Neuronal stem cell (in vitro differentiated cells): ENCODE measurements around the gene AGBL4.

Source experiments
- DNase-seq: peaks from one replicate; pipeline ENCODE4 v3.0.0-alpha.2; 2013; ENCODE audit warnings: low spot score
- H2AFZ ChIP-seq: one replicate; pipeline ENCODE4 v1.6.1; 2013; ENCODE audit warnings: mild to moderate bottlenecking, low read length, inconsistent platforms
- H2AK5ac ChIP-seq: 2 replicates; pipeline ENCODE4 v1.6.1; 2013; ENCODE audit warnings: low read depth, mild to moderate bottlenecking, inconsistent platforms, low read length, moderate library complexity, mixed read lengths
- H2BK120ac ChIP-seq: 2 replicates; pipeline ENCODE4 v1.6.1; 2013; ENCODE audit warnings: low read depth, mild to moderate bottlenecking, inconsistent platforms, low read length, moderate library complexity, mixed read lengths
- H2BK12ac ChIP-seq: one replicate; pipeline ENCODE4 v1.6.1; 2013; ENCODE audit warnings: low read length, inconsistent platforms
- H2BK15ac ChIP-seq: 2 replicates; pipeline ENCODE4 v1.6.1; 2013; ENCODE audit warnings: mild to moderate bottlenecking, low read length, inconsistent platforms, mixed read lengths
- H2BK5ac ChIP-seq: one replicate; pipeline ENCODE4 v1.6.1; 2013; ENCODE audit warnings: inconsistent platforms, mild to moderate bottlenecking, low read length, moderate library complexity
- H3K14ac ChIP-seq: one replicate; pipeline ENCODE4 v1.6.1; 2013; ENCODE audit warnings: low read length, inconsistent platforms
- H3K18ac ChIP-seq: 2 replicates; pipeline ENCODE4 v1.6.1; 2013; ENCODE audit warnings: low read length, inconsistent platforms
- H3K23ac ChIP-seq: 2 replicates; pipeline ENCODE4 v1.6.1; 2013; ENCODE audit warnings: low read depth, mild to moderate bottlenecking, mixed read lengths, low read length, inconsistent platforms; ENCODE audit not compliant: poor library complexity
- H3K27ac ChIP-seq: replicated peaks from 3 replicates; pipeline ENCODE4 v1.5.1; 2013; ENCODE audit warnings: low read length, inconsistent platforms
- H3K27me3 ChIP-seq, 3 experiments: 2 replicates each; pipeline ENCODE4 v1.6.1; 2013; ENCODE audit warnings: low read length in 3 of 3, mild to moderate bottlenecking in 2 of 3, inconsistent platforms in 1 of 3, low read depth in 1 of 3, mixed read lengths in 1 of 3, moderate library complexity in 1 of 3; ENCODE audit not compliant: control insufficient read depth in 3 of 3, insufficient read depth in 3 of 3
- H3K36me3 ChIP-seq, 2 donors: replicated peaks in 1 of 2; 2 replicates each; pipeline ENCODE4 v1.6.1; 2013; ENCODE audit warnings: low read length in 2 of 2; ENCODE audit not compliant: control insufficient read depth in 2 of 2, insufficient read depth in 2 of 2
- H3K4ac ChIP-seq: 2 replicates; pipeline ENCODE4 v1.6.1; 2013; ENCODE audit warnings: inconsistent platforms, mild to moderate bottlenecking, low read length, moderate library complexity
- H3K4me1 ChIP-seq, 2 donors: 1 replicate in 1 of 2; 2 replicates in 1 of 2; pipeline ENCODE4 v1.6.1; 2013; ENCODE audit warnings: low read length in 2 of 2, low read depth in 1 of 2; ENCODE audit not compliant: control insufficient read depth in 2 of 2, insufficient read depth in 1 of 2
- H3K4me2 ChIP-seq: one replicate; pipeline ENCODE4 v1.6.1; 2013; ENCODE audit warnings: mild to moderate bottlenecking, low read length, inconsistent platforms; ENCODE audit not compliant: insufficient read depth, poor library complexity, severe bottlenecking
- H3K4me3 ChIP-seq, 2 donors: 2 replicates each; pipeline ENCODE4 v1.5.1; 2013; ENCODE audit warnings: low read length in 2 of 2, mild to moderate bottlenecking in 2 of 2, inconsistent platforms in 1 of 2, moderate library complexity in 1 of 2
- H3K79me1 ChIP-seq: one replicate; pipeline ENCODE4 v1.6.1; 2013; ENCODE audit warnings: low read depth, mild to moderate bottlenecking, inconsistent platforms, low read length, moderate library complexity
- H3K9ac ChIP-seq: one replicate; pipeline ENCODE4 v1.6.1; 2013; ENCODE audit warnings: mild to moderate bottlenecking, low read depth, low read length, inconsistent platforms; ENCODE audit not compliant: poor library complexity
- H3K9me3 ChIP-seq, 2 donors: replicated peaks in 1 of 2; 2 replicates each; pipeline versions ENCODE3 to v1.6.1; 2013; ENCODE audit warnings: low read length in 2 of 2, mild to moderate bottlenecking in 2 of 2, inconsistent platforms in 1 of 2, low read depth in 1 of 2, mixed read lengths in 1 of 2, moderate library complexity in 1 of 2; ENCODE audit not compliant: control insufficient read depth in 2 of 2, insufficient read depth in 1 of 2
- H4K8ac ChIP-seq: one replicate; pipeline ENCODE4 v1.6.1; 2013; ENCODE audit warnings: low read depth, mild to moderate bottlenecking, inconsistent platforms, low read length, moderate library complexity
- H4K91ac ChIP-seq: one replicate; pipeline ENCODE4 v1.6.1; 2013; ENCODE audit warnings: low read length, low read depth, mild to moderate bottlenecking, inconsistent platforms; ENCODE audit not compliant: poor library complexity
- WGBS, 2 donors: extraction: QIAGEN DNeasy Blood & Tissue Kit; methylation state at CpG; one replicate each; pipeline ENCODE4 v1.1.7; 2013; ENCODE audit warnings: missing lambda C conversion rate in 2 of 2, mixed read lengths in 1 of 2; ENCODE audit not compliant: insufficient read length in 2 of 2, insufficient replicate concordance in 1 of 2; ENCODE audit errors: extremely low coverage in 2 of 2; 5-methylcytosine and 5-hydroxymethylcytosine counted together

Gene AGBL4

DNA sequence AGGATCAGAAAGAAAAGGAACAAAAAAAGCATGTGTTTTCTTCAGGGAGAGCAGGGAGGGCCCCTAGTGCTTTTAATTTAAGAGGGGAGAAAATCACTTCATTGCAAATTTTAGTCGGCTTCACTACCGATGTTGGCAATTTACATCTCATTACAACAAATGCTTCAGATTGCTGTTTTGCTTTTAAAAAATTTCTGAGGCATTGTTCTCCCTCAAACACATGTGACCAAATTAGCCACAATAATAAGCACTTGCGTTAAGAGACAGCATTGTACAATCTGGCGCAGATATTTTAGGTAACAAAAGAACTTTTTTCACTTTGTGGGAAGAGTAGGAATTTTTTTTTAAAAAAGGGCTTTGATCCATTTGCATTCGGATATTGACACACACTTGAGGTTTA is 1276.8 kb downstream of the AGBL4 start:
- H3K4me1 ChIP-seq, result no peaks in the 10 kb centered on the region
- H3K23ac ChIP-seq, result no peak overlapping the region
- no peak overlapping the region for H3K14ac ChIP-seq
- no peak overlapping the region for H2AFZ ChIP-seq
- no peak overlapping the region for H2BK15ac ChIP-seq
- H3K27ac ChIP-seq, result no peak overlapping the region
- H2BK12ac ChIP-seq, result no peak overlapping the region
- H2BK5ac ChIP-seq, result no peak overlapping the region
- H2BK120ac ChIP-seq, result no peak overlapping the region
- WGBS, 2 donors, result no CpG with 5 or more reads among the region's 5 CpGs
- H3K36me3 ChIP-seq, result peaks cover 23 to 91% of the 10 kb centered on the region in 2 donors
- H4K8ac ChIP-seq, result no peak overlapping the region
- no peak overlapping the region for H3K18ac ChIP-seq
- H3K79me1 ChIP-seq, result no peaks in the 10 kb centered on the region
- H3K4me3 ChIP-seq, result no peak overlapping the region
- H3K9me3 ChIP-seq, result no peaks in the 10 kb centered on the region
- H3K9ac ChIP-seq, result no peak overlapping the region
- no peak overlapping the region for H2AK5ac ChIP-seq
- no peaks in the 10 kb centered on the region for H3K27me3 ChIP-seq
- H3K4me2 ChIP-seq, result no peak overlapping the region
- no peak overlapping the region for H4K91ac ChIP-seq
- DNase-seq, result no peak
- H3K4ac ChIP-seq, result no peak overlapping the region

GRCh38 chr1:48744032-48744431 is 1279.7 kb downstream of the AGBL4 start:
- no CpG with 5 or more reads among the region's 2 CpGs for WGBS, 2 donors
- H4K8ac ChIP-seq, result no peak overlapping the region
- no peak overlapping the region for H2BK120ac ChIP-seq

GRCh38 chr1:48743480-48743879 is 1280.3 kb downstream of the AGBL4 start:
- Histone ChIP-seq H3K23ac (no peak overlapping the region), H2BK15ac (no peak overlapping the region), H3K4me3 (no peak overlapping the region), H2AK5ac (no peak overlapping the region), H2BK5ac (no peak overlapping the region), H3K9ac (no peak overlapping the region), H3K4me2 (no peak overlapping the region), H3K14ac (no peak overlapping the region), H2BK12ac (no peak overlapping the region), H3K9me3 (no peaks in the 10 kb centered on the region), H2AFZ (no peak overlapping the region), H2BK120ac (no peak overlapping the region), H3K27ac (no peak overlapping the region), H4K91ac (no peak overlapping the region), H3K4ac (no peak overlapping the region), H3K27me3 (no peaks in the 10 kb centered on the region), H3K4me1 (no peaks in the 10 kb centered on the region), H3K18ac (no peak overlapping the region), H3K79me1 (no peaks in the 10 kb centered on the region), H3K36me3 (peaks cover 25 to 91% of the 10 kb centered on the region in 2 donors), H4K8ac (no peak overlapping the region)
- DNase-seq, result no peak

More at GRCh38 chr1:48744032-48744431, 1279.7 kb downstream of the AGBL4 start:
- no peak overlapping the region for H2AK5ac ChIP-seq
- no peak for DNase-seq
- H3K14ac ChIP-seq, result no peak overlapping the region
- H3K9ac ChIP-seq, result no peak overlapping the region
- no peak overlapping the region for H3K27ac ChIP-seq
- no peaks in the 10 kb centered on the region for H3K27me3 ChIP-seq
- H2AFZ ChIP-seq, result no peak overlapping the region
- no peak overlapping the region for H4K91ac ChIP-seq
- H3K36me3 ChIP-seq, result peaks cover 28 to 91% of the 10 kb centered on the region in 2 donors
- H3K4me2 ChIP-seq, result no peak overlapping the region
- no peak overlapping the region for H3K18ac ChIP-seq
- H2BK5ac ChIP-seq, result no peak overlapping the region
- H3K4me3 ChIP-seq, result no peak overlapping the region
- no peaks in the 10 kb centered on the region for H3K4me1 ChIP-seq
- H2BK12ac ChIP-seq, result no peak overlapping the region
- no peak overlapping the region for H2BK15ac ChIP-seq
- no peaks in the 10 kb centered on the region for H3K9me3 ChIP-seq
- no peak overlapping the region for H3K4ac ChIP-seq
- no peak overlapping the region for H3K23ac ChIP-seq
- no peaks in the 10 kb centered on the region for H3K79me1 ChIP-seq

DNA sequence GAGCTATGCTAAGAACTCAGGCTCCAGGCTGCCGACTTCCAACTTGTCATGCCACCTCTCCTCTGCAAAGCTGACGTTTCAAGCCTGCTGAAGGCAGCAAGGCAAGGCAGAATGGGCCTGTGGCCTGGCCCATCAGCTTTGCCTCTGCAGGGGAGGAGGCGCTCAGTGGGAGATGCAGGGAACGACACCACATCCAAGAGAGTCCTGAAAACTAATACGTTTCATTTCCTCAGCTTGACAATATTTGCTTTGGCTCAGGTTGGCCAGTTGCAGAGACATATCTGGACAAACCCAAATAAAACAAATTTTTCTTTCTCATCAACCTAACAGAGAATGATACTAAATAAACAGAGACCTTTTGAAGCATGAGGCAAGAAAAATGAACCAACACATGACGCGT is 1282.4 kb downstream of the AGBL4 start:
- H2BK5ac ChIP-seq, result no peak overlapping the region
- H3K27ac ChIP-seq, result no peak overlapping the region
- peaks cover 21 to 98% of the 10 kb centered on the region in 2 donors for H3K36me3 ChIP-seq
- H4K8ac ChIP-seq, result no peak overlapping the region
- DNase-seq, result no peak
- no peak overlapping the region for H2BK15ac ChIP-seq
- no peak overlapping the region for H3K14ac ChIP-seq
- H4K91ac ChIP-seq, result no peak overlapping the region
- no peak overlapping the region for H3K4me3 ChIP-seq
- H3K18ac ChIP-seq, result no peak overlapping the region
- H2BK120ac ChIP-seq, result no peak overlapping the region
- H2BK12ac ChIP-seq, result no peak overlapping the region
- no peaks in the 10 kb centered on the region for H3K79me1 ChIP-seq
- H2AFZ ChIP-seq, result no peak overlapping the region
- no CpG with 5 or more reads among the region's 7 CpGs for WGBS, 2 donors
- H3K23ac ChIP-seq, result no peak overlapping the region
- no peaks in the 10 kb centered on the region for H3K27me3 ChIP-seq
- H2AK5ac ChIP-seq, result no peak overlapping the region
- no peak overlapping the region for H3K9ac ChIP-seq
- H3K4ac ChIP-seq, result no peak overlapping the region
- no peaks in the 10 kb centered on the region for H3K4me1 ChIP-seq
- H3K4me2 ChIP-seq, result no peak overlapping the region
- H3K9me3 ChIP-seq, result no peaks in the 10 kb centered on the region
